Upper lobe of right lung (tissue), 1 donor: ENCODE measurements around the gene MTF1. TPM values are rescaled to one million over a fixed set of nuclear protein-coding genes. Genes with fewer than 3 reads are reported as not detected.

ENCODE experiments used
- ATAC-seq: fragments of 200-7000 bp; cut with Tn5 transposase; one replicate; pipeline ENCODE4 v1.9.1; 2020; ENCODE audit warnings: mild to moderate bottlenecking, moderate library complexity
- DNase-seq: peaks from one replicate; pipeline ENCODE4 v3.0.0-alpha.2; 2020
- H3K27ac ChIP-seq: fragments of 200-600 bp; one replicate; pipeline ENCODE4 v1.8.0; 2022
- H3K27me3 ChIP-seq: fragments of 200-600 bp; one replicate; pipeline ENCODE4 v1.8.0; 2022; ENCODE audit warnings: mild to moderate bottlenecking
- H3K36me3 ChIP-seq: fragments of 200-600 bp; one replicate; pipeline ENCODE4 v1.8.0; 2022
- H3K4me1 ChIP-seq: fragments of 200-600 bp; one replicate; pipeline ENCODE4 v1.8.0; 2022
- H3K4me3 ChIP-seq: fragments of 200-600 bp; one replicate; pipeline ENCODE4 v1.8.0; 2022; ENCODE audit warnings: mild to moderate bottlenecking
- H3K9me3 ChIP-seq: fragments of 200-600 bp; one replicate; pipeline ENCODE4 v1.8.0; 2022
- intact Hi-C: fragments of 100-400 bp; cut with DNase I; formaldehyde crosslinking; loops from one replicate; pipeline ENCODE4 v1.11.0; 2022
- total RNA-seq: library from RNA; stranded (reverse); fragmentation: NEBNext Ultra II Directional; extraction: Animal tissue kit (Norgen Biotek cat#: 25700); gene quantifications from one replicate; pipeline ENCODE4 v1.2.1, GENCODE V29; 2021
- TF ChIP-seq, protein P1 (sequence below): fragments of 200-600 bp; IDR thresholded peaks from one replicate; pipeline ENCODE4 v1.8.0; 2022; ENCODE audit warnings: antibody characterized with exemption
- donor health status: DM: no; HTN: yes; CAD: no; lungs with severe emphysema.

Gene MTF1
- total RNA-seq, 1 donor from 2014 or later, result 26.3 TPM

DNA sequence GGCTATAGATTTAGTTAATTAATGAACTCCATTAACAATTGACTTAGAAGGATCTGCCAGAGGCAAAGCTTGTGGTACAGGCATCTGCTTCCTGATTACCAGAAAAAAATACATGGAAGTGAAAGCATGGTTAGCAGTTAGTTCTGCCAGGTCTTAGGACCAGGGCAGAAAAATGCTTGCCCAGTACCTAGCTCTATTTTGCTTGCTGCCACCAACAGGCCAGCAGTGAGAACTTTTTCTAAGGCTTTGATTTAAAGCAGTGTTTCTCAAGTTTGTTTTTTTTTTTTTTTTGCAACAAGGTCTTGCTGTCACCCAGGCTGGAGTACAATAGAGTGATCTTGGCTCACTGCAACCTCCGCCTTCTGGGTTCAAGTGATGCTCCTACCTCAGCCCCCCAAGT lies 16.4 kb upstream of the MTF1 start:
- Histone ChIP-seq H3K4me3 (no peak overlapping the region), H3K9me3 (no peaks in the 10 kb centered on the region), H3K27me3 (no peaks in the 10 kb centered on the region), H3K36me3 (peaks cover 93% of the 10 kb centered on the region), H3K4me1 (no peaks in the 10 kb centered on the region), H3K27ac (no peak overlapping the region)
- TF ChIP-seq, protein P1, sequence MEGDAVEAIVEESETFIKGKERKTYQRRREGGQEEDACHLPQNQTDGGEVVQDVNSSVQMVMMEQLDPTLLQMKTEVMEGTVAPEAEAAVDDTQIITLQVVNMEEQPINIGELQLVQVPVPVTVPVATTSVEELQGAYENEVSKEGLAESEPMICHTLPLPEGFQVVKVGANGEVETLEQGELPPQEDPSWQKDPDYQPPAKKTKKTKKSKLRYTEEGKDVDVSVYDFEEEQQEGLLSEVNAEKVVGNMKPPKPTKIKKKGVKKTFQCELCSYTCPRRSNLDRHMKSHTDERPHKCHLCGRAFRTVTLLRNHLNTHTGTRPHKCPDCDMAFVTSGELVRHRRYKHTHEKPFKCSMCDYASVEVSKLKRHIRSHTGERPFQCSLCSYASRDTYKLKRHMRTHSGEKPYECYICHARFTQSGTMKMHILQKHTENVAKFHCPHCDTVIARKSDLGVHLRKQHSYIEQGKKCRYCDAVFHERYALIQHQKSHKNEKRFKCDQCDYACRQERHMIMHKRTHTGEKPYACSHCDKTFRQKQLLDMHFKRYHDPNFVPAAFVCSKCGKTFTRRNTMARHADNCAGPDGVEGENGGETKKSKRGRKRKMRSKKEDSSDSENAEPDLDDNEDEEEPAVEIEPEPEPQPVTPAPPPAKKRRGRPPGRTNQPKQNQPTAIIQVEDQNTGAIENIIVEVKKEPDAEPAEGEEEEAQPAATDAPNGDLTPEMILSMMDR, result no peak
- ATAC-seq (no peak), DNase-seq (no peak)
- intact Hi-C loops, result no loop called here

DNA sequence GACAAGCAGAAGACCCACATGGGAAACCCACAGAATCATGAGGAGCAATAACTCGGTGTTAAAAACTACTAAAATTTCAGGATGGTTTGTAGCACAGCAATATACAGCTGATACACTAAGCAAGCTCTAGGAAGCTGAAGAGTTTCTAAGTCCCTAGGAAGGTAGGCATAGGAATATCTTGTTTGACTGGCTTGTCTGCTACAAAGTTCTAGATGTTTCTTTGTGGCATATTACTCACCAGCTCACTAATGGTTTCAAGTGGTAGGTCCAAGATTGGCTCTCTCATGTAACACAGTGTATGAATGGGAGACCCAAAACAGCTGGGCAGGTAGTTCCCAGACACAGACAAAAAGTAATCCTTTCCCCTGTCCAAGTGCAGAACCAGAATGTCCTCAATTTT lies 13.3 kb upstream of the MTF1 start:
- ATAC-seq, result no peak
- Histone ChIP-seq H3K4me3 (no peak overlapping the region), H3K36me3 (peaks cover 94% of the 10 kb centered on the region), H3K4me1 (no peaks in the 10 kb centered on the region), H3K27me3 (no peaks in the 10 kb centered on the region), H3K27ac (no peak overlapping the region), H3K9me3 (no peaks in the 10 kb centered on the region)
- TF ChIP-seq, protein P1, result no peak
- intact Hi-C loops, result no loop called here
- no peak for DNase-seq

DNA sequence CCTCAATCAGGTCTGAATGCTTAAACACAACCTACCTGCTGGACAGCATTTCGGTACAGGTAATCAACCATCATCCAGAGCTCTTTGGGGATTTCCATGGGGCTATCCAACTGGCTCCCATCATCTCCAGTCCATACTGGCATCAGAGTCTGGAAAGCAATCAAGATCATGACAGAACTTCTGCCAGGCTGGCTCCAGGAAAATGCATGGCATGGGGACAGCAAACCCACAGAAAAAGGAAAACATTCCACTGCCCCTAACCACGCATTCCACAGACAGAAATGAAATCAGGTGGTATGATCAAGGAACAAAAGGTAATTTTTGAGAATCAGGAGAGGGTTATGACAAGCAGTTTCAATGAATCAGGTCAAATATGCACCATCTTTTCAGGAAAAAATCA lies 9.1 kb upstream of the MTF1 start:
- TF ChIP-seq, protein P1, result no peak
- Histone ChIP-seq H3K4me1 (no peaks in the 10 kb centered on the region), H3K27ac (no peak overlapping the region), H3K4me3 (no peak overlapping the region), H3K27me3 (no peaks in the 10 kb centered on the region), H3K36me3 (peaks cover 94% of the 10 kb centered on the region), H3K9me3 (no peaks in the 10 kb centered on the region)
- intact Hi-C loops, result no loop called here
- no peak for ATAC-seq
- no peak for DNase-seq

DNA sequence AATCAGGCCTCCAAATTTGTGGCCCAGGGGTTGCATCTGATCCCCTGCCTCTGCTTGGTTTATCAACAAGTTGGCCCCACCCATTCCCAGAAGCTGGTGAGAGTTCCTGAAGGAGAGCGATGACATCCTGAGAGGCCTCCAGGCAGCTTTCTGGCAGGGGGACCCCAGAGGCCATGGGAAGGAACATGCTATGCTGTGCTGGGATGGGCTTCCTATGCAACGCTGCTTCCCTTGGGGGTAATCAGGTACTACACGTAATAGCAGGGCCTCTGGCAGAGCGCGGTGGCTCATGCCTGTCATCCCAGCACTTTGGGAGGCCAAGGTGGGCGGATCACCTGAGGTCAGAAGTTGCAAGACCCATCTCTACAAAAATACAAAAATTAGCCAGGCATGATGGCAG lies 8.4 kb upstream of the MTF1 start:
- TF ChIP-seq, protein P1, result no peak
- Histone ChIP-seq H3K36me3 (peaks cover 94% of the 10 kb centered on the region), H3K27me3 (no peaks in the 10 kb centered on the region), H3K27ac (no peak overlapping the region), H3K4me1 (no peaks in the 10 kb centered on the region), H3K4me3 (no peak overlapping the region), H3K9me3 (no peaks in the 10 kb centered on the region)
- intact Hi-C loops, result no loop called here
- DNase-seq (no peak), ATAC-seq (no peak)

DNA sequence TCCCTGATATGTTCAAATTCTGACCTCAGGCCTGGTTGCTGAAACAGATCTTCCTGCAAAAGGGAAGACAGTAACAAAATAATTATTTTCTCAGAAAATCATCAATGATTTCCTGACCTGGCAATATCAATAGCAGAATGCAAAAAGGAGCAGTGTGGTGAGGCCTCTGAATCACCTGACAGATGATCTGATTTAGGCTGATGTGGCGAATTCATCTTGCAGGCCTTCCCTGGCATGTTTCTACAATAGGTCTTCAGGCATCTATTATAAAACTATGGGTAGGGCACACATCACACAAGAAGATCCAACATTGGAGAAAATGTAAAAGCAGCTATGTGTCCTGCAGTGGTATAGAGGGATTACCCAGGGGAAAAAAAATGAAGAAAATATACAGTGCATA lies 7.1 kb upstream of the MTF1 start:
- Histone ChIP-seq H3K36me3 (peaks cover 91% of the 10 kb centered on the region), H3K27ac (no peak overlapping the region), H3K4me1 (no peaks in the 10 kb centered on the region), H3K27me3 (no peaks in the 10 kb centered on the region), H3K9me3 (no peaks in the 10 kb centered on the region), H3K4me3 (no peak overlapping the region)
- DNase-seq (no peak), ATAC-seq (no peak)
- TF ChIP-seq, protein P1, result no peak
- intact Hi-C loops, result no loop called here
